HG03045 (cell line): ENCODE data around the gene DDX1.

Experiments used
- ATAC-seq: cut with Tn5 transposase; IDR thresholded peaks from one replicate; pipeline ENCODE4 v1.9.1; 2021; ENCODE audit warnings: mild to moderate bottlenecking, moderate library complexity; ENCODE audit not compliant: unreplicated experiment

Gene DDX1

DNA sequence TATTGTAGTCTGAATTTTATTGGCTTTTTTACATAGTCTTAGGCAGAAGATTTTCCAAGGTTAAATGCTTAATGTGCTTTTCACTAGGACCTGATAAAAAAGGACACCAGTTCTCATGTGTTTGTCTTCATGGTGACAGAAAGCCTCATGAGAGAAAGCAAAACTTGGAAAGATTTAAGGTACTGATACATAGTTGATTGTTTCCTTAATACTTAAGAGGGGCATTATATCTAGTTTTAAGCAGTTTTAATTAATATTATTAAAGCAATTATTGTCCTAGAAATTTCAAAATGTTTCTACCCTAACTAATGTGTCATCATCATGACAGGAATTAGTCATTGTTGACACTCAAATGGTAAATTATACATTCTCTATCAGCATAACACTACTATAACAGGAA, 35.3 kb downstream of the DDX1 start:
- ATAC-seq = no peak

- ATAC-seq = no peak
These were observed 36.4 kb downstream of the DDX1 start for GRCh38 chr2:15627817-15628684.

DNA sequence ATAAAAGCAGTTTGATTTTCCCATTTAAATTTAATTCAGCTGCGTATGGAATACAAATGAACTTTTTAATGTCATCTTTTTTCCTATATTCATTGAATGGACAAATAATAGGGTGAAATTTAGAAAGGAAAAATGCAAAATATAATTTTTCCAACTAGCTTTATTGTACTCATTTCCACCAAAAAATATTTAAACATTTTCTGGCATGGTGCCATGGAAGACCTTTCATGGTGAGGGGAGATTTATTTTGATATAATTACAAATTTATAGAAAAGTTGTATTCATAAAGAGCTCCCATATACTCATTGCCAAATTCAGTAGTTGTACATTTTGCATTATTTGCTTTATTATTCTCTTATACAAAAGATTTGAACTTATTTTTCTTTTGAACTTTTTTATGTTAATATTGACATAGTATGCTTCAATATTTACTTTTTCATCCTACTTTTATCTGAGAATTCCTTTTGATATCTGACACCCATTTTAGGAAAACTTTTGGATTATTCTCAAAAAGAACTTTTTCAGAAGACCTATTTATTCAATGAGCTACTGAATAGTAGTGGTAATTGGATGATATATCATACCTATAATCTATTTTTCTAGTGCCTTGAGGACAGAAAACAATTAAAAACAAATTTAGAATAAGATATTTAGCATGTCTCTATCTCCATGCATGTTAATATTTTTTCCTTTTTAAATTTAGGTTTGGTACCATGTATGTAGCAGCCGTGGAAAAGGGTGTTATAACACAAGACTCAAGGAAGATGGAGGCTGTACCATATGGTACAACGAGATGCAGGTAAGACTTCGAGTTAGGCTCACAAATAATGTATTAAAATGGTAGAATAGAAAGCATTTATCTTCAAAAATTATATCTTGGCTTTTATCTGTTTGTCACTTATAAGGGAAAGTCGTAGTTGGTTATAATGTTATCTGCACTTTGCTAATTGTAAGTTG, 37.5 kb downstream of the DDX1 start:
- no peak for ATAC-seq

DNA sequence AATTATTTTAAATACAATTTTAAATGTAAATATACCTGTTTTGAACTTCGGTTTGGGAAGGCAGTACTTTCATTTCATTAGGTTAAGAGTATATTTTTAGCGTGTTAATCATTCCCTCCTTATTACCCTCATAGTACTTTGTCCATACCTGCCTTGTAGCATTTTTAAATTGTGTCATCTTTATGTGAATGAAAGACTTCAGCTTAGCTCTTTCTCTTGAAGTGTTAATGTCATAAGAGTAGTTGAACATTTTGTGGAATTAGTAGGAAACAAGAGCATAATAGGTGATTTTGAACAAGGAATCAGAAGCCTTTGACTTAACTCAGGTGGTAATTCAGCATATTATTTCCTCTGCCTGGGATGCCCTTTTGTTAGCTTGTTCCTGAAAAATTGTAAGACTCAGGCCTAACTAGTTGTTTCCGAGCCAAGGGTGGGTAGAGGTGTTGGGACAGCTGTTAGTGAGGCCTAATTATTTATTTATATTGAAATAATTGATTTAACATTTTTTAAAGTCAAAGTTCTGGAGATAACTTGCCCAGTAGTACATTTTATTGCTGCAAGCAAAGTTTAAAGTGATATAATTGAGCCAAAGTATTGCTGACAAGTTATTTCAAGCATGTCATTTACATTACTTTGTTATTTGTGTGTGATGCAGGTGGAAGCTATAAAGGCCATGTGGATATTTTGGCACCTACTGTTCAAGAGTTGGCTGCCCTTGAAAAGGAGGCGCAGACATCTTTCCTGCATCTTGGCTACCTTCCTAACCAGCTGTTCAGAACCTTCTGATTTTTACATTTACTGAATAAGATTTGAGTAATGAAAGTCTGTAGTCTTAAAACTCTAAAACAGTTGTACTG, 38.7 kb downstream of the DDX1 start:
- ATAC-seq = no peak

DNA sequence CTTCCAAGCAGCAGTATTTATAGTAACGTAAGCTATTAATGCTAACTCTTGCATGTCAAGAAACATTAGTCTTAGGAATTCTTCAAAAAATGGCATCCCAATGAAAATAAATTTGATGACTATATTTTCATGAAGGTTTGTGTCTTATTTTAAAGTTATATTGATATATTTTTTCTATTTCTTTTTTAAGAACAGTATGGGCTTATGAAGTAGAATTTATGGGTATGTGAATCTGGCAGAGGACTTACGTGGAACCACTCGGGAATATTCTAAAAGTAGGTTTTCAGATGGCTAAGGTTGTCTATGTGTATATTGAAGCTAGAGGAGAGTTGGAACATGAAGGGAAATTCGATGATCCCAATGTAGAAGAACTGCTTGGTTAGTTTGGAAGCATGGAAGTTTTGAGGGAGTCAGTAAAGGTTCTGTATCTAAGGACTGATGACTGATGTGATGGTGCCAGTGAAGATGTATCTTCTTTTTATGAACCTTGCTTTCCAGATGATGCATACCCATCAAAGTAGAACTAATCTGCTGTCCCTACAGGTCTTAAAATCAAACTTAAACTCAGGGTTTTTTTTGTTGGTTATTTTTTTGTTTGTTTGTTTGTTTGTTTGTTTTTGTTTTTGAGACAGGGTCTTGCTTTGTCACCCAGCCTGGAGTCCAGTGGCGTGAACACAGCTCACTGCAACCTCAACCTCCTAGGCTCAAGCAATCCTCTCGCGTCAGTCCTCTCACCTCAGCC, 39.5 kb downstream of the DDX1 start:
- no peak for ATAC-seq

- ATAC-seq = no peak
These were observed 40.2 kb downstream of the DDX1 start for GRCh38 chr2:15631883-15632282.

- no peak for ATAC-seq
These were observed 41.6 kb downstream of the DDX1 start for GRCh38 chr2:15633043-15633970.

GRCh38 chr2:15633971-15634346, 42.3 kb downstream of the DDX1 start:
- no peak for ATAC-seq

GRCh38 chr2:15634846-15635490, 43.3 kb downstream of the DDX1 start:
- no peak for ATAC-seq

DNA sequence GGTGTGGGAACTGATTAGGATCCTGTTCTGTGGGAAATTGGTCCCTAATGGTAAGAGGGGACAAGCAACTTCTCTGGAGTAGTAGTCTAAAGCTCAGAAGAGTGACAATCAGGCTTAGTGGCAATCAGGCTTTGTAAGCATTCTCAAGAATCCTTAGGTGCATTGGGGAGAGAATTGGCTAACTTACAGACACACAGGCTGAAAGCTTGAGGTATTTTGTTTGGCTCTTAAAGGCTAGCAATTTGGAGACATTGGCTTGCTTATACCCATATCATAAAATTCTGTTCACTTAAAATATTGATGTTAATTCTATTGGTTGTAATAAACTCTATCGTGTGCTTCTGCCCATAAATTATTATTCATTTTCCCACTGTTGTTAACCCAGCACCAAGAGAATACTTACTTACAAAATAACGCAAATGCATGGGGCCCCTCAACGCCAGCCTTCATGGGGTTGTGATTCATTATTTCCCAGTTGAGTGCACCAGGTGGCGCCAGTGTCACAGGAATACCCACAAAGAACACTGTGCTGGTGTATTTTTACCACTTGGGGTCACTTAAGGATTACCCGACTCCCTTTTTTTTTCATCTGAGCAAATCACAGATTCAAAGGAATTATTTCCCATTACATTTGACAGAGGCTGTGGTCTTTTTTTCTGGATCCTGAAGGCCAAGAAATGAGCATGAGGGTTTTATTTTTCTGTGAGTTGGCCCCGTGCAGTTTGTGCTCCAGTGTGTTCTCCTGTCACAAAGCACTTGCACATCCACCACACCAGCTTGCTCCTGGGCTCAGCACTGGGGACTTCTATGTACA, 45.5 kb downstream of the DDX1 start:
- ATAC-seq = peak; percentile 89

DNA sequence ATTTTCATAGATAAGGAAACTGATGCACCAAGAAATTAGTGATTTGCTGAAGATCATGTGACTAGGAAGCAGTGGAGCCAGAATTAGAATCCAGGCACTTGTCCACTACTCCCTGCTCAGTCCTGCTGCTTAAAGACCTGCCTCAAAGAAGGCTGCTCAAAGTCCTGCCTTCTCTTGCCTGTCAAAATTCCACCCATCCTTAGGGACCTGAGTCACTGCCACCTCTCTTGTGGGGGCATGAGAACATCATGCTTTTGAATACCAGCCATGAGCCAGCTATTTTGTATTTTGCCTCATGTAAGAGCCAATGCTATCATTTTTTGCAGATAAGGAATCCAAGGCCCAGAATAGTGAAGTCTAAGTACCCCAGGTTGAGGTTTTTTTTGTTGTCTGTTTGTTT, 47.1 kb downstream of the DDX1 start:
- no peak for ATAC-seq

DNA sequence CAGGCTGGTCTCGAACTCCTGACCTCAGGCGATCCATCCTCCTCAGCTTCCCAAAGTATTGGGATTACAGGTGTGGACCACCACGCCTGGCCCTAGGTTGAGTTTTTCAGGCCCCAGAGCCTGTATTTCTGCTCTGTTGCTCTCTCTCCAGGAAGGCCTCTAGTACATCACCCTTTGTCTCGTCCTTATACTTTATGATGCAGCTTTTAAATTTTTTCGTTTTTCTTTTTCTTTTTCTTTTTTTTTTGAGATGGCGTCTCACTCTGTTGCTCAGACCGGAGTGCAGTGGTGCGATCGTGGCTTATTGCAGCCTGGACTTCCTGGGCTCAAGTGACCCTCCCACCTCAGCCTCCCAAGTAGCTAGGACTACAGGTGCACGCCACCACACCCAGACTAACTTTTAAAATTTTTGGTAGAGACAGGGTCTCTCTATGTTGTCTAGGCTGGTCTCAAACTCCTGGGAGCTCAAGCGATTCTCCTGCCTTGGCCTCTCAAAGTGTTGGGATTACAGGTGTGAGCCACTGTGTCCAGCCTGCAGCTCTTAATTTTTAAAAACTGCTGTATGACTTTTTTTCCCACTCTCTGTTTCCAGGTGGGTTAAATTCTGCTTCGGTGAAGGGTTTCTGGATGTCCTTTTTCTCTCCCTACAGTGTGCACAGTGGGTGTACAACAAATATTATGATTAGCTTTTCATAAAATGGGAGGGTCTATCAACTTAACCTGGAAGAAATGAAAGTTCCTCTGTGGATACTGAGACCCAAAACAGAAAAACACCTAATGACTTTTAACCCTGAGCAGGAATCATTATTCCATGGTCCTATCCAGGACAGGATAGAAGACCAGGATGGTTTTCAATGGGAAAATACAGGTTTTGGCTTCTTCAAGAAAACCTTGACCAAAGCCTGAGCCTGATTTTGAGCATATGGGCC, 47.9 kb downstream of the DDX1 start:
- no peak for ATAC-seq

DNA sequence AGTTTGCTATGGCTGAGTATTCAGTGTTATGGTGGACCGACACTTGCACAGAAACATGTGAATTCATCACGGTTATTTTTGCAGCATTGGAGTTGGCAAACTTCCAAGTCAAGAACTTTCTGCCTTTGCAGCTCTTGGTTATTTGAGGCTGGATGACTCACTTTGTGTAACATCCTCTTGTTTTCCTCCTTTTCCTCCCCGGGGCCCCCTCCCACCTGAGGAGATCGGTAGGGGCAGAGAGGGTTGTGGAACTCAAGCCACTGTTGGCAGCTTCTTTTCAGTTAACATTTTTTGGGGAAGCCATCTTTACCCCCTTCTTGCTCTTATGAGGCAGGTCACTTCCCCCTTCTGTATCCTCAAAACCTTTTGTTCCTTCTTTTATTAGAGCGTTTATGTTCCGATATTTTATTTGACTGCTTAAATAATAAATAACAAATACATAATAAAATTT, 48.6 kb downstream of the DDX1 start:
- ATAC-seq = no peak

DNA sequence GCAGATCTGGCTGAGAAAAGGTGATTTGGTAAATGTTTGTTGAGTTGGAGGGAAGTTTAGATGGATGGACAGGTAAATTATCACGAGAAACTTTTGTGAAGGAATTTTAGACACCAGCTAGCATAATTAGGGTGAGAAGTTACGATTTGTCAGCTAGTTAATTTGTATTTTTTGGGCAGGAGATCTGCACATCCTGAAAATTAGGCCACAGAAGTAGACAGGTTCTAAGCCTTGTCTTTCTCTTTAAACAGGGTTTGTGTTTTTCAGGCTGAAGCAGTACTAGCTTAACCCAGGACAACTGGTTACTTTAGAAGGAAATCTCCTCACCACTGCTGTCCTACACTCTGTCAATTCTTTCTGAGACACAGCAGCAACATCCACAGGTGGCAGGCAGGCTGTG, 49.1 kb downstream of the DDX1 start:
- no peak for ATAC-seq

- no peak for ATAC-seq
These were observed 49.9 kb downstream of the DDX1 start for GRCh38 chr2:15641530-15641982.

DNA sequence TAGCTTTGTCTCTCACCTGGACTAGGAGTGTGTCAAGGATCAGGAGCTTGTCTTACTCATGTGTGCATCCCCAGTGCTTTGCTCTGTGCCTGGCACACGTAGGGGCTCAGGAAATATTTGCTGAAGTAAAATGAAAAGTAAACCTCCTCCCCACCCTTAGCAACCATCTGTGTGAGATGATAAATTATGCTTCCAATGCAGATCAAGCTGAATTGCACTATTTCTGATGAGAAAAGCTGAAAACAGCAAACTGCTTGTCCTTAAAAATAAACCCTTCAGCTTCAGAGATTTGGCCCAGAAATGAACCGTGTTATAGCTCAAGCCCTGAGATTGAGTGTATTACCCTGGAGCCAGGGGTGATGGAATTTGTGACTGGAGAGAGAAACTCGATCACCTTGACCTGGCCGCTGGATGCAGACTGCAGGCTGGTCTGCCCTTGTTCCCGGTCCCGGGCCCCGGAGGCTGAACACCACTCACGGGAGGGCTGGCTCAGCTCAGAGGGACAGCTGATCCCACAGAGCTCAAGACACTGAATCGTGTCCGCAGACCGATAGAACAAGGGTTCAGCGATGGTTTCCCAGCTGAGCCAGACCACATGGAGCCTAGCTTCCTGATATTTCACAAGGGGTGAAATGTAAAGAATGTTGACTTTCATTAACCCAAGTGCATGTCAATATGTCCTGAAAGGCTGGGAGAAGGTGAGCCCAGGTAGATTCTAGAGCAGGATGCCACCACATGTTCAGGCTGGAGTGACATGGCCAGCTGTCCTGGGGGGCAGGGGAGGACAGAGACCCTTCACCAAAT, 50.5 kb downstream of the DDX1 start:
- ATAC-seq = no peak
